H1 (cell line): Measurements from ENCODE around the gene SPOP. TPM values are rescaled to one million over a fixed set of nuclear protein-coding genes. Genes with fewer than 3 reads are reported as not detected.

Experiments
- CTCF ChIA-PET: fragments of 300-600 bp; sonication (Branson Sonifier 250); formaldehyde crosslinking; loops from one replicate; lab custom pipeline; 2021; ENCODE audit not compliant: partially characterized antibody; lab: Charles Lee
- POLR2A ChIA-PET: fragments of 300-600 bp; sonication (Branson Sonifier 250); formaldehyde crosslinking; loops from one replicate; lab custom pipeline; 2021; ENCODE audit warnings: inconsistent platforms; ENCODE audit not compliant: partially characterized antibody; lab: Charles Lee
- DNase-seq, 2 experiments: peaks; one replicate each; pipeline versions ENCODE4 v3.0.0 to v3.0.0-alpha.2; 2010 to 2022; ENCODE audit warnings: low spot score in 2 of 2, low read depth in 1 of 2, mixed read lengths in 1 of 2
- FAIRE-seq: peaks from 2 replicates; lab custom pipeline; 2011; peaks lifted over from hg19 to GRCh38; lab: Jason Lieb, UNC
- H2AFZ ChIP-seq: 2 replicates; pipeline ENCODE4 v1.8.1; 2012; ENCODE audit warnings: low read length, inconsistent platforms
- H2AK5ac ChIP-seq: 2 replicates; pipeline ENCODE4 v1.6.1; 2013; ENCODE audit warnings: low read depth, low read length
- H2BK120ac ChIP-seq: replicated peaks from 2 replicates; pipeline ENCODE3; 2013; ENCODE audit warnings: low read depth, low read length, inconsistent platforms
- H2BK12ac ChIP-seq: 2 replicates; pipeline ENCODE4 v1.6.1; 2013; ENCODE audit warnings: low read depth, low read length
- H2BK15ac ChIP-seq: 2 replicates; pipeline ENCODE4 v1.6.1; 2013; ENCODE audit warnings: low read length
- H2BK20ac ChIP-seq: 2 replicates; pipeline ENCODE4 v1.6.1; 2013; ENCODE audit warnings: low read length
- H2BK5ac ChIP-seq: 2 replicates; pipeline ENCODE4 v1.6.1; 2013; ENCODE audit warnings: low read depth, low read length
- H3K14ac ChIP-seq: 2 replicates; pipeline ENCODE4 v1.6.1; 2013; ENCODE audit warnings: inconsistent platforms; ENCODE audit not compliant: insufficient read length
- H3K18ac ChIP-seq: 2 replicates; pipeline ENCODE4 v1.6.1; 2013; ENCODE audit warnings: low read length; ENCODE audit errors: extremely low read depth
- H3K23ac ChIP-seq: 2 replicates; pipeline ENCODE4 v1.6.1; 2013; ENCODE audit warnings: inconsistent platforms; ENCODE audit not compliant: insufficient read length
- H3K23me2 ChIP-seq: 2 replicates; pipeline ENCODE4 v1.6.1; 2013; ENCODE audit warnings: low read depth, low read length
- H3K27ac ChIP-seq: 2 replicates; pipeline ENCODE4 v1.6.1; 2011; ENCODE audit warnings: low read depth, low read length, inconsistent platforms
- H3K27me3 ChIP-seq, 4 experiments: replicated peaks in 1 of 4; 1 replicate in 1 of 4; 2 replicates in 3 of 4; pipeline versions ENCODE4 v1.6.1 to v1.8.1; 2011 to 2013; ENCODE audit warnings: low read length in 3 of 4, mild to moderate bottlenecking in 3 of 4, inconsistent platforms in 2 of 4, mixed read lengths in 2 of 4, moderate library complexity in 1 of 4; ENCODE audit not compliant: control insufficient read depth in 3 of 4, insufficient read depth in 3 of 4; ENCODE audit errors: extremely low read depth in 1 of 4
- H3K36me3 ChIP-seq, 4 experiments: 2 replicates each; pipeline versions ENCODE4 v1.6.1 to v1.8.1; 2011 to 2013; ENCODE audit warnings: mild to moderate bottlenecking in 4 of 4, low read length in 3 of 4, moderate library complexity in 2 of 4, control low read depth in 1 of 4, inconsistent platforms in 1 of 4; ENCODE audit not compliant: insufficient read depth in 4 of 4, control insufficient read depth in 2 of 4
- H3K4ac ChIP-seq: replicated peaks from 2 replicates; pipeline ENCODE3; 2013; ENCODE audit warnings: low read length, low read depth, mixed read lengths, inconsistent platforms; ENCODE audit not compliant: insufficient read length
- H3K4me1 ChIP-seq, 4 experiments: replicated peaks in 1 of 4; 1 replicate in 1 of 4; 2 replicates in 3 of 4; pipeline versions ENCODE4 v1.6.1 to v1.8.1; 2011 to 2013; ENCODE audit warnings: low read length in 3 of 4, inconsistent platforms in 2 of 4, mixed read lengths in 1 of 4; ENCODE audit not compliant: insufficient read depth in 4 of 4, control insufficient read depth in 3 of 4
- H3K4me2 ChIP-seq, 2 experiments: 2 replicates each; pipeline versions ENCODE4 v1.6.1 to v1.8.1; 2011 to 2013; ENCODE audit warnings: low read depth in 2 of 2, low read length in 2 of 2, control low read depth in 1 of 2, inconsistent platforms in 1 of 2, mild to moderate bottlenecking in 1 of 2; ENCODE audit not compliant: insufficient read depth in 1 of 2
- H3K4me3 ChIP-seq, 4 experiments: fragments of 200-600, 300-600 bp in 1 of 4; sonication (generic), shearing (Covaris generic), sonication (Bioruptor Twin) in 1 of 4; 2 replicates each; pipeline versions ENCODE4 v1.5.1 to v1.8.1; 2011 to 2016; ENCODE audit warnings: low read length in 4 of 4, low read depth in 3 of 4, control low read depth in 2 of 4, inconsistent platforms in 2 of 4, mild to moderate bottlenecking in 2 of 4, mixed read lengths in 1 of 4, moderate library complexity in 1 of 4; ENCODE audit not compliant: insufficient read depth in 2 of 4; ENCODE audit errors: extremely low read depth in 1 of 4
- H3K56ac ChIP-seq: replicated peaks from 2 replicates; pipeline ENCODE3; 2013; ENCODE audit warnings: low read depth, mild to moderate bottlenecking, mixed read lengths, low read length, inconsistent platforms; ENCODE audit not compliant: insufficient read length
- H3K79me1 ChIP-seq: 2 replicates; pipeline ENCODE4 v1.6.1; 2013; ENCODE audit warnings: low read depth, low read length, control low read depth
- H3K79me2 ChIP-seq, 2 experiments: 2 replicates each; pipeline versions ENCODE4 v1.6.1 to v1.8.1; 2012 to 2013; ENCODE audit warnings: low read length in 2 of 2, mild to moderate bottlenecking in 2 of 2, inconsistent platforms in 1 of 2; ENCODE audit not compliant: insufficient read depth in 2 of 2, control insufficient read depth in 1 of 2
- H3K9ac ChIP-seq, 4 experiments: replicated peaks in 1 of 4; 1 replicate in 1 of 4; 2 replicates in 3 of 4; pipeline versions ENCODE4 v1.6.1 to v1.8.1; 2011 to 2013; ENCODE audit warnings: low read depth in 3 of 4, low read length in 3 of 4, control low read depth in 2 of 4, mild to moderate bottlenecking in 2 of 4, moderate library complexity in 2 of 4, inconsistent platforms in 1 of 4; ENCODE audit errors: extremely low read depth in 1 of 4
- H3K9me3 ChIP-seq, 2 experiments: 2 replicates each; pipeline versions ENCODE4 v1.6.1 to v1.8.1; 2012 to 2013; ENCODE audit warnings: mild to moderate bottlenecking in 2 of 2, moderate library complexity in 2 of 2, control low read depth in 1 of 2, inconsistent platforms in 1 of 2, low read depth in 1 of 2, low read length in 1 of 2, mixed read lengths in 1 of 2; ENCODE audit not compliant: insufficient read depth in 2 of 2
- H4K20me1 ChIP-seq, 2 experiments: replicated peaks in 1 of 2; 2 replicates each; pipeline versions ENCODE3 to v1.8.1; 2011 to 2013; ENCODE audit warnings: inconsistent platforms in 2 of 2, low read length in 2 of 2, mild to moderate bottlenecking in 1 of 2; ENCODE audit not compliant: insufficient read depth in 2 of 2, control insufficient read depth in 1 of 2
- H4K5ac ChIP-seq: 2 replicates; pipeline ENCODE4 v1.6.1; 2013; ENCODE audit warnings: low read length, low read depth, mixed read lengths, inconsistent platforms; ENCODE audit not compliant: insufficient read length
- H4K8ac ChIP-seq: 2 replicates; pipeline ENCODE4 v1.8.0; 2013; ENCODE audit warnings: mild to moderate bottlenecking, moderate library complexity, low read length, inconsistent platforms; ENCODE audit not compliant: insufficient read depth; ENCODE audit errors: extremely low read depth
- H4K91ac ChIP-seq: replicated peaks from 2 replicates; pipeline ENCODE3; 2013; ENCODE audit warnings: low read length, mixed read lengths, inconsistent platforms; ENCODE audit not compliant: insufficient read length
- CTCF ChIP-seq, 3 experiments: IDR thresholded peaks; 1 replicate in 2 of 3; 2 replicates in 1 of 3; pipeline versions ENCODE4 v1.5.1 to v1.6.1; 2011; ENCODE audit warnings: low read length in 3 of 3, mild to moderate bottlenecking in 3 of 3, inconsistent platforms in 2 of 3, low read depth in 1 of 3, moderate library complexity in 1 of 3; ENCODE audit not compliant: insufficient read depth in 1 of 3; ENCODE audit errors: control extremely low read depth in 1 of 3
- FOSL1 ChIP-seq: IDR thresholded peaks from 2 replicates; pipeline ENCODE4 v1.6.1; 2011; ENCODE audit warnings: mild to moderate bottlenecking, low read depth, low read length, moderate library complexity; ENCODE audit not compliant: insufficient read depth
- JUND ChIP-seq: IDR thresholded peaks from 2 replicates; pipeline ENCODE4 v1.6.1; 2011; ENCODE audit warnings: mild to moderate bottlenecking, improper control_type of control experiment, low read length
- KDM1A ChIP-seq: fragments of 200-600, 300-600 bp; sonication (generic); IDR thresholded peaks from 2 replicates; pipeline ENCODE4 v1.7.1; 2016; ENCODE audit warnings: mild to moderate bottlenecking, low read length, borderline replicate concordance
- KDM4A ChIP-seq: IDR thresholded peaks from one replicate; pipeline ENCODE4 v1.7.1; 2012; ENCODE audit warnings: low read depth, mild to moderate bottlenecking, moderate library complexity, low read length, inconsistent platforms; ENCODE audit not compliant: severe bottlenecking
- POLR2A ChIP-seq, 2 experiments: IDR thresholded peaks; 1 replicate in 1 of 2; 2 replicates in 1 of 2; pipeline ENCODE4 v1.6.1; 2011; ENCODE audit warnings: low read depth in 2 of 2, low read length in 2 of 2, mild to moderate bottlenecking in 2 of 2; ENCODE audit errors: control extremely low read depth in 1 of 2
- RBBP5 ChIP-seq: IDR thresholded peaks from 2 replicates; pipeline ENCODE4 v1.7.1; 2012; ENCODE audit warnings: low read depth, mild to moderate bottlenecking, inconsistent platforms, low read length, moderate library complexity, borderline replicate concordance
- RNF2 ChIP-seq: fragments of 200-900, 300-1000 bp; sonication (generic); IDR thresholded peaks from 2 replicates; pipeline ENCODE4 v1.7.1; 2016; ENCODE audit warnings: borderline replicate concordance, low read depth, mild to moderate bottlenecking, antibody characterized with exemption, low read length; ENCODE audit not compliant: poor library complexity, severe bottlenecking; ENCODE audit errors: missing control alignments
- SIRT6 ChIP-seq: IDR thresholded peaks from one replicate; pipeline ENCODE4 v1.7.1; 2012; ENCODE audit warnings: low read length, inconsistent platforms
- SP1 ChIP-seq: IDR thresholded peaks from 2 replicates; pipeline ENCODE4 v1.6.1; 2011; ENCODE audit warnings: low read depth, low read length
- WGBS, 2 experiments: shearing (Covaris generic) in 1 of 2; methylation state at CpG; one replicate each; pipeline versions ENCODE4 v1.1.6 to v1.1.7; 2013 to 2015; ENCODE audit warnings: low lambda C conversion rate in 2 of 2, mixed read lengths in 2 of 2, inconsistent platforms in 1 of 2, low coverage in 1 of 2, missing lambda C conversion rate in 1 of 2; ENCODE audit not compliant: insufficient replicate concordance in 2 of 2, insufficient coverage in 1 of 2, insufficient read length in 1 of 2; ENCODE audit errors: extremely low coverage in 1 of 2, missing lambda C conversion rate in 1 of 2; 5-methylcytosine and 5-hydroxymethylcytosine counted together
- polyA plus RNA-seq, 7 experiments: library from polyadenylated mRNA; depleted of rRNA in 3 of 7; stranded (reverse) in 5 of 7; unstranded in 2 of 7; fragments of >200 nt in 5 of 7; fragments of 200-250 nt in 2 of 7; gene quantifications; 1 replicate in 5 of 7; 2 replicates in 1 of 7; 4 replicates in 1 of 7; pipeline versions ENCODE4 v1.2.1 to v1.2.3, GENCODE V29; 2011 to 2013; ENCODE audit warnings: missing spikeins in 2 of 7, mixed read lengths in 2 of 7
- total RNA-seq: library from RNA; stranded (reverse); fragmentation: NEBNext Ultra II Directional; extraction: Animal tissue kit (Norgen Biotek cat#: 25700); gene quantifications from 2 replicates; pipeline ENCODE4 v1.2.1, GENCODE V29; 2021

The SPOP gene
- total and polyA plus RNA-seq, 2 of the 8 experiments (the other 6 are each of a cell fraction or from before 2014, with no cell fraction given): 13.3 to 25.6 TPM

GRCh38 chr17:49621946-49622529 is 55.9 kb downstream of the SPOP start:
- Histone ChIP-seq H3K4me3 (no peak overlapping the region), H3K79me1 (no peaks in the 10 kb centered on the region), H3K36me3 (peaks cover 6 to 39% (median 15%) of the 10 kb centered on the region in 4 experiments; a peak in 7 of 8 replicates), H4K20me1 (peaks cover 3% of the 10 kb centered on the region in 2 experiments), H3K56ac (no peak overlapping the region), H3K79me2 (no peaks in the 10 kb centered on the region), H2BK5ac (no peak overlapping the region), H2AK5ac (no peak overlapping the region), H3K23me2 (no peaks in the 10 kb centered on the region), H4K5ac (no peak overlapping the region), H4K8ac (no peak overlapping the region; the same call in 1 of the 2 replicates), H3K4me1 (peaks cover 0 to 1% (median 0%) of the 10 kb centered on the region in 4 experiments; a peak in 1 of 7 replicates), H4K91ac (no peak overlapping the region), H2BK15ac (no peak overlapping the region), H2BK12ac (no peak overlapping the region), H2BK120ac (no peak overlapping the region), H3K9me3 (no peaks in the 10 kb centered on the region), H3K4ac (no peak overlapping the region), H3K9ac (no peak overlapping the region), H3K27ac (no peak overlapping the region), H2AFZ (no peak overlapping the region), H2BK20ac (no peak overlapping the region), H3K4me2 (no peak overlapping the region), H3K23ac (no peak overlapping the region), H3K27me3 (no peaks in the 10 kb centered on the region), H3K18ac (no peak overlapping the region), H3K14ac (no peak overlapping the region)
- 94% methylated on average over 2 of the region's 2 CpGs; no CpG with 5 or more reads in 1 of the 2 experiments for WGBS, 2 experiments
- DNase-seq: no peak
- POLR2A ChIA-PET: interaction anchor here (1.0 kb wide), 1 partner anchor 24 kb away, joined by 3 read pairs; no protein-coding TSS in a partner anchor
- CTCF ChIA-PET: interaction anchor here (0.6 to 1.5 kb wide), 2 partner anchors 19 to 129 kb away, joined by 3 to 5 read pairs; no protein-coding TSS in a partner anchor
- FAIRE-seq: no peak
- TF ChIP-seq SP1 (no peak), KDM4A (no peak), RNF2 (no peak), RBBP5 (no peak), POLR2A (IDR thresholded peaks at IDR 0.05; ENCODE audit: control extremely low read depth in 1 of 2, low read depth in 2 of 2, low read length in 2 of 2) (no peak), KDM1A (no peak), FOSL1 (no peak), SIRT6 (no peak), CTCF (IDR thresholded peaks at IDR 0.05; ENCODE audit: control extremely low read depth in 1 of 3, insufficient read depth in 1 of 3, low read depth in 1 of 3, low read length in 3 of 3) (no peak), JUND (no peak)
